ENCODE data around the gene VWCE. TPM values are rescaled to one million over a fixed set of nuclear protein-coding genes. Genes with fewer than 3 reads are reported as not detected.

The VWCE gene
- total RNA-seq, 2 experiments from 2014 or later, result 0.79 to 5.5 TPM

DNA sequence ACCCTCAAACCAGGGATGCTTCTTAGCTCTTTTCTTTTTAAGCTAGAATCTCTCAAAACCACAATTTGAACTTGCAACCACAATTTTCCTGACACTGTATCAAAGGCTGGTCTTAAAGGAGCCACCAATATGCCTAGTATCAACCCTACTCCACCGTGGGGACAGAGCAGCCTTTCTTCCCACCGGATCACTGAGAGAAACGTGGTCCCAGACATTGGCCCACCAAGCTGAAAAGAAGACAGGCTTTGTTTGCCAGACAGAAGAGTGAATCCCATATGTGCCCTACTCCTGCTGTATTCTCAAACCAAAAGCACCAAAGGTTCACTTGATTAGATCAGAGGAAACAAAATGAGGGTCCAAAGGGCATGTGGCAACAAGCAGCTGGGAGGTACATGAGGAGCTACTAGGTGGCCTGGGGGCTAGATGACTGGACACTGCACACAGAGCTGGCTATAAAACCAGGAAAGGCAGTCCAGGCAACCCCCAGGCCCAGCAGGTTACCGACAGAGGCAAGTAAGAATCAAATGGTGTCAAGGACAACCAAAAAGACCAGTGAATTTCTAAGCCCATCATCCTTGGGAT, 3.6 kb upstream of the VWCE start:
- H3K27ac ChIP-seq (ENCODE audit: low read depth, low read length, poor library complexity, severe bottlenecking), result no peak overlapping the region
- no peaks in the 10 kb centered on the region for H3K9me2 ChIP-seq (ENCODE audit: insufficient read depth, low read length)
- H3K36me3 ChIP-seq (ENCODE audit: insufficient read depth, low read length), result peaks cover 69% of the 10 kb centered on the region
- BruUV-seq (replicated peaks), result no TSS peak
- no peak overlapping the region for H3K4me2 ChIP-seq (ENCODE audit: low read length)
- H3K4me3 ChIP-seq (ENCODE audit: low read depth, low read length, poor library complexity, severe bottlenecking), result no peak overlapping the region
- no peaks in the 10 kb centered on the region for H3K9me3 ChIP-seq (ENCODE audit: low read length)
- H4K20me1 ChIP-seq (ENCODE audit: insufficient read depth, low read length), result no peaks in the 10 kb centered on the region; the same call in 1 of the 2 replicates
- ChIA-PET POLR2A (interaction anchor here (1.0 kb wide), 1 partner anchor 37 kb away, joined by 4 read pairs; no protein-coding TSS in a partner anchor), CTCF (ENCODE audit: unreplicated experiment) (no interaction called here)
- no peak overlapping the region for H2AFZ ChIP-seq (ENCODE audit: low read length)
- TF ChIP-seq, protein P1, sequence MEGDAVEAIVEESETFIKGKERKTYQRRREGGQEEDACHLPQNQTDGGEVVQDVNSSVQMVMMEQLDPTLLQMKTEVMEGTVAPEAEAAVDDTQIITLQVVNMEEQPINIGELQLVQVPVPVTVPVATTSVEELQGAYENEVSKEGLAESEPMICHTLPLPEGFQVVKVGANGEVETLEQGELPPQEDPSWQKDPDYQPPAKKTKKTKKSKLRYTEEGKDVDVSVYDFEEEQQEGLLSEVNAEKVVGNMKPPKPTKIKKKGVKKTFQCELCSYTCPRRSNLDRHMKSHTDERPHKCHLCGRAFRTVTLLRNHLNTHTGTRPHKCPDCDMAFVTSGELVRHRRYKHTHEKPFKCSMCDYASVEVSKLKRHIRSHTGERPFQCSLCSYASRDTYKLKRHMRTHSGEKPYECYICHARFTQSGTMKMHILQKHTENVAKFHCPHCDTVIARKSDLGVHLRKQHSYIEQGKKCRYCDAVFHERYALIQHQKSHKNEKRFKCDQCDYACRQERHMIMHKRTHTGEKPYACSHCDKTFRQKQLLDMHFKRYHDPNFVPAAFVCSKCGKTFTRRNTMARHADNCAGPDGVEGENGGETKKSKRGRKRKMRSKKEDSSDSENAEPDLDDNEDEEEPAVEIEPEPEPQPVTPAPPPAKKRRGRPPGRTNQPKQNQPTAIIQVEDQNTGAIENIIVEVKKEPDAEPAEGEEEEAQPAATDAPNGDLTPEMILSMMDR (conservative IDR thresholded peaks at IDR 0.05; ENCODE audit: low read length), result no peak
- no peak for TF ChIP-seq EZH2phosphoT487 (IDR thresholded peaks at IDR 0.05; ENCODE audit: borderline replicate concordance, low read depth, low read length)
- H3K4me1 ChIP-seq (ENCODE audit: insufficient read depth, low read length, poor library complexity, severe bottlenecking), result peaks cover 18% of the 10 kb centered on the region
- intact Hi-C loops (cut with micrococcal nuclease; ENCODE audit: unreplicated experiment), result no loop called here
- no peaks in the 10 kb centered on the region for H3K79me2 ChIP-seq (ENCODE audit: insufficient read depth, low read depth, low read length)
- DNase-seq (ENCODE audit: low spot score), result no peak

DNA sequence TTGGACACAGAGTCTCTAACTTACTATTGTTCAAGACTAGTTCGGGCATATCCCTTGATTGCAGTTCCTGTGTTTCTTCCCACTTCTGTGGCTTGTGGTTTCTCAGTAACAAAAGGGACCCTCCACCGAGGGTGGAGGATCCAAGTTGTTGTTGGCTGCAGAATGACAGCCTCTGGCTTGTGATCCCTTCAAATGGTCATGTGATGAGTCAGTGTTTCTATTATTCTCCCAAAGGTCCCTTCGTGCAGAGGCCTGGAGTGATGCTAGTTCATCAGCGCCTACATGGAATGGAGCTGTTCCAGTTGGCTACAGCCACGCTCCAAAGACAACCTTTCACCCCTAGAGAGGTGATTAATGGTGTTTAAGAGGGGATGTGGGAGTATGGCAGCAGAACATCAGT, 2.6 kb upstream of the VWCE start:
- H3K27ac ChIP-seq (ENCODE audit: low read depth, low read length, poor library complexity, severe bottlenecking), result no peak overlapping the region
- CTCF ChIA-PET (ENCODE audit: unreplicated experiment), result no interaction called here
- no peak overlapping the region for H3K4me3 ChIP-seq (ENCODE audit: low read depth, low read length, poor library complexity, severe bottlenecking)
- no peak overlapping the region for H2AFZ ChIP-seq (ENCODE audit: low read length)
- DNase-seq (ENCODE audit: low spot score), result no peak
- H3K4me1 ChIP-seq (ENCODE audit: insufficient read depth, low read length, poor library complexity, severe bottlenecking), result peaks cover 24% of the 10 kb centered on the region
- TF ChIP-seq EZH2phosphoT487 (IDR thresholded peaks at IDR 0.05; ENCODE audit: borderline replicate concordance, low read depth, low read length), result no peak
- TF ChIP-seq, protein P1 (conservative IDR thresholded peaks at IDR 0.05; ENCODE audit: low read length), result no peak
- H3K9me2 ChIP-seq (ENCODE audit: insufficient read depth, low read length), result no peaks in the 10 kb centered on the region
- peaks cover 59% of the 10 kb centered on the region for H3K36me3 ChIP-seq (ENCODE audit: insufficient read depth, low read length)
- H3K4me2 ChIP-seq (ENCODE audit: low read length), result no peak overlapping the region
- H4K20me1 ChIP-seq (ENCODE audit: insufficient read depth, low read length), result no peaks in the 10 kb centered on the region; the same call in 1 of the 2 replicates
- H3K79me2 ChIP-seq (ENCODE audit: insufficient read depth, low read depth, low read length), result no peaks in the 10 kb centered on the region
- intact Hi-C loops (cut with micrococcal nuclease; ENCODE audit: unreplicated experiment), result no loop called here
- POLR2A ChIA-PET, result interaction anchor here (0.6 kb wide), 1 partner anchor 10 kb away, joined by 7 read pairs; no protein-coding TSS in a partner anchor
- no peaks in the 10 kb centered on the region for H3K9me3 ChIP-seq (ENCODE audit: low read length)
- no TSS peak for BruUV-seq (replicated peaks)

DNA sequence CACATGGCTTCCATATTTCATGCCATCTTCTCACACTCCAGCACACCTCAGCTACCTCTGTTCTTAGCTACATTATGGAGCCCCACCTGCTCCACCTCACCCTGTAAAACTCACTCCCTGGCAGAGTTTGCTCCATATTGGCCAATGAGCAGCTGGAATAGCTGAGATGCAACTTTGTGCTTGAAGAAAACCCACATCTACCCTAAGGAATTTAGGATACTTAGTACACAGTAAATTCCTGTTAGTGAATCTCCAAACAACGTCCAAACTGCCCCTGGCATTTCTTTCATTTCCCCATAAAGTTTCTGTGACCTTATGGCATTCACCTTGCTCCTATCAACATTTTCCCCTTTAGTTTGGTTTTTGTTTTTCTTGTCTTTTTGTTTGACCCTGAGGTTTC, 2.2 kb upstream of the VWCE start:
- H3K79me2 ChIP-seq (ENCODE audit: insufficient read depth, low read depth, low read length), result no peaks in the 10 kb centered on the region
- POLR2A ChIA-PET, result interaction anchor here (0.6 kb wide), 1 partner anchor 9 kb away, joined by 7 read pairs; no protein-coding TSS in a partner anchor
- H3K4me1 ChIP-seq (ENCODE audit: insufficient read depth, low read length, poor library complexity, severe bottlenecking), result peaks cover 24% of the 10 kb centered on the region
- no peak overlapping the region for H3K27ac ChIP-seq (ENCODE audit: low read depth, low read length, poor library complexity, severe bottlenecking)
- BruUV-seq (replicated peaks), result no TSS peak
- H3K9me2 ChIP-seq (ENCODE audit: insufficient read depth, low read length), result no peaks in the 10 kb centered on the region
- H2AFZ ChIP-seq (ENCODE audit: low read length), result no peak overlapping the region
- no peak overlapping the region for H3K4me2 ChIP-seq (ENCODE audit: low read length)
- no peak for TF ChIP-seq EZH2phosphoT487 (IDR thresholded peaks at IDR 0.05; ENCODE audit: borderline replicate concordance, low read depth, low read length)
- TF ChIP-seq, protein P1 (conservative IDR thresholded peaks at IDR 0.05; ENCODE audit: low read length), result no peak
- peaks cover 55% of the 10 kb centered on the region for H3K36me3 ChIP-seq (ENCODE audit: insufficient read depth, low read length)
- H3K9me3 ChIP-seq (ENCODE audit: low read length), result no peaks in the 10 kb centered on the region
- intact Hi-C loops (cut with micrococcal nuclease; ENCODE audit: unreplicated experiment), result no loop called here
- no peak overlapping the region for H3K4me3 ChIP-seq (ENCODE audit: low read depth, low read length, poor library complexity, severe bottlenecking)
- CTCF ChIA-PET (ENCODE audit: unreplicated experiment), result no interaction called here
- no peak for DNase-seq (ENCODE audit: low spot score)
- no peaks in the 10 kb centered on the region; the same call in 1 of the 2 replicates for H4K20me1 ChIP-seq (ENCODE audit: insufficient read depth, low read length)

Measured in OCI-LY7 (cell line).